GM18907 (cell line): ENCODE results near the gene CAMK2N1.
"Not testable (repeated sequence)": the region's sequence is repeated elsewhere in the genome, so short reads cannot be mapped to it uniquely, and the experiment has no call there.

Experiments used
- ATAC-seq: cut with Tn5 transposase; IDR thresholded peaks from one replicate; pipeline ENCODE4 v1.9.1; 2021; ENCODE audit warnings: mild to moderate bottlenecking, moderate library complexity; ENCODE audit not compliant: unreplicated experiment

CAMK2N1 gene

GRCh38 chr1:20485527-20486456 lies at the start of gene CAMK2N1:
Gene CAMK2N1, minus strand, starts transcription at chr1:20486210. Its CDS starts 831 bp downstream, at chr1:20485379.
- ATAC-seq: no peak

DNA sequence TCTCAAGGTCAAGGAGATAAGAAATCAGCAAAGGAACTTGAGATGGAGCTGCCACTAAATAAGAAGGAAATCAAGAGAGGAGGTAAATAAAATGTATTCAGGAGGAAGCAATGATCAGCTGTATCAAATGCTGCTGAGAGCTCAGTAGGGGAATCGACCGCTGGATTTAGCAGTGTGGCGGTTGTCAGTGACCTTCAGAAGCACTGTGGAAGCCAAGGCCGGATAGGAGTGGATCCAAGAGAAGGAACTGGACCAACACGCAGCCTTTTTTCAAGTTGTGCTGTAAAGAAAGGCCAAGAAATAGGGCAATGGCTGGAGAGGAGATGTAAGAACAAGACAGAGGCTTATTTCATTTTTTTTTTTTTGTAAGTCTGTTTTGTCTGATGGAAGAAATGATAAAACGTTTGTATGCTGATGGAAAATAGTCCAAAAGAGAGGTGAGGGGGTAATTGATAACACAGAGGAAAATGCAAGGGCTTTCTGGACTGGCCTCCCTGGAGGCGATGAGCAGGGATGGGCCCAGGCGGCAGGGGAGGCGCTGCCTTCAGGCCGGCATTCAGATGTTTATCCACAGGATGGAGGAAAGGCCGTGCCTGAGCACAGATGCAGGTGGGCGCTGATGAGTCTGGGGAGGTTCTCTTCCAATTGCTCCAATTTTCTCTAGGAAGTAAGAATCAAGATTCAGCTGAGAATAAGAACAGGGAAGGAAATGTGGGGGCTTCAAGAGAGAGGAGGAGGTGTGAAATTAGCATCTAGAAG lies 48.8 kb upstream of the CAMK2N1 start:
- ATAC-seq: no peak

DNA sequence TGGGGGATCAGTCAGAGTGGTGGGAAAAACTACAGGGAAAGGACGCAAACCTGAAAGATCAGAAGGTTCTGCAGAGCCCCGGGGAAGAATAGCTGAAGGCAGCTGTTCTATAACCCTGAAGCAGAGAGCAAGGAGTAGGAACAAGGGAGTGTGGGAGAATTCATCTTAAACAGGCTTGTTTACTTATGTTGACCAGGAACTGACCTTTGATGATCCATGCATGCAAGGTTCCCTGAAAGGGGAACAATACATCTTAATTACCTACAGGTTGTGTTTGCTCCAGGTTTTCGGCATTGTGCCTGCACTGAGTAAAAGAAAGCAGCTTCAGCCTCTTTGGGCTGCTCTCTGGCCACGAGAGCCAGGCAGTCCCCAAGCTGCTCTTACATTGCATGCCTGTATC lies 47.6 kb upstream of the CAMK2N1 start:
- no peak for ATAC-seq

DNA sequence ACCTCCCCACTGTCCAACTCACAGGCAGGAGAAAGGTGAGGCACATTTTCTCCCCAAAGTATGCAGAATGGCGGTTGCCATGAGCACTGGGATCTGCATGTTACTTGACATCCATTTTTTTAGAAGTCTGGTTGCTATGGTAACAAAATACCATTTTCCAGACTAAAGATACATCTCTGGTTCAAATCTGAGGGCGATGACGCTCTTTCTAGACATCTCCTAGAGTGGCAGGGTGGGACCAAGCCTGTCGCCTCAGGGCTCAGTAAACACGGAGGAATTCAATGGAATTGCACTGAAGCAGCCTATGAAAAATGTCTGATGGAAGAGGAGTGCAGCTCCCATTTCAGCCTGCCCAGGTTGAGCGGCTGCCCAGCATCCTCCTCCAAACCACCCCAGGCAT lies 44.9 kb upstream of the CAMK2N1 start:
- no peak for ATAC-seq

DNA sequence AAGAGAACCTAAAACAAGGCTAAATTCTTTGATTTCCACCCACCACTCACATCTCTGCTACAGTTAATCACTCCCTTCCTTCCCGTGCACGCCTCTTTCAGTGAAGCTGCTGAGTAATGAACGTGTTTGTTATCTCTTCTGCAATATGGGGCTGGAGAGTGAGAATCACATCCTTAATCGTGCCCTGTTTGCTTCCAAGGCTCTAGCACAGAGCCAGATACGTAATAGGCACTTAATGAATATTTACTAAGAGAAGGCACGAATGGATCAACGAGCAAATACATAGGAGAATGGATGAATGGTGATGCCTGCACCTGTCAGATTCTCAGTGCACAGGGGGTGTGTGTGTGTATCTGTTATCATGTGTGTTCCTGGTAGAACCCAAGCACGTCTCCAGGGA lies 44.3 kb upstream of the CAMK2N1 start:
- ATAC-seq: no peak

GRCh38 chr1:20528221-20528620 lies 42.2 kb upstream of the CAMK2N1 start:
- no peak for ATAC-seq

GRCh38 chr1:20526267-20526666 lies 40.3 kb upstream of the CAMK2N1 start:
- ATAC-seq: no peak

DNA sequence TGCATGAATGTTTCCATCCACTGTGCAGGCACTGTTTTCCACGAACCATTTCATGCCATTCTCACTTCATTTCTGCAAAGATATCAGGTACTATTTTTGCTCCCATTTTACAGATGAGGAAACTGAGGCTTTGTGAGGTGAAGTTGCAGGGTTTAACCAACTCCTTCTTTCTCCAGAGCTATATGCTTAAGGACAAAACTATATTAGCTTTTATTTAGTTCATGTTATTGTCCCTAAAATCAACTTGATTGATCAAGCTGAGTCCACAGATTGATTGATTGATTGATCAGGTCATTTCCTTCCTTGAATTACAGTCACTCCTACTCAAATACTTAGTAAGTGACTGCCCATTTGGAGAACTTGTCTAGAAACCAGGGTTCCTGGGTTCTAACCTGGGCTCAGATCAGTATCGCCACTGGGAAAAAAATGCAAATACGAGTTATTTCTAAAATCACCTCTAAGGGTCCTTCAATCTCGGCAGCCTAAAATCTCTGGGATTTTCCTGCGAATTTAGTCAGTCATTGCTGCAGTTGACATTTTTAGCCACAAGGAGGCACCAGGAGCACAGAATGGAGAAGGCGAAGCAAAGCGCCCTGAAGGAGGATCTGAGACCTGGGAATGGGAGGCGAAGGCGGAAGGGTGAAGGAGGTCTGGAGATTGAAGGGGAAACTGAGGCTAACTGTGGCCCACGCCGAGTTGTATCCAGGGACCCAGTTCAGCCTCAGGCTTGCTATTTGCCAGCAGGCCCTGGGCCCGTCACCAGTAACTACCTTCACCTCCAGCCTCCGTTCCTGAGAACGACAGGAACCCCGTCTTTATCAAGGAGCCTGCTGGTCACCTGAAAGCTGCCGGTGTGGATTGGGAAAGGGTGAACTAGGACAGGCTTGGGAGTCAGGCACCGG lies 36.2 kb upstream of the CAMK2N1 start:
- no peak for ATAC-seq

GRCh38 chr1:20519609-20520262 lies 33.7 kb upstream of the CAMK2N1 start:
- ATAC-seq: not testable (repeated sequence)

- ATAC-seq: no peak
Measured at GRCh38 chr1:20511518-20512428, 25.8 kb upstream of the CAMK2N1 start.

- ATAC-seq: no peak
Measured at GRCh38 chr1:20508411-20508771, 22.4 kb upstream of the CAMK2N1 start.

- peak; percentile 91 for ATAC-seq
Measured at GRCh38 chr1:20507564-20508410, 21.8 kb upstream of the CAMK2N1 start, which contains the start of gene MUL1. Gene MUL1, minus strand, starts transcription at chr1:20508151. Its CDS starts 127 bp downstream, at chr1:20508024.

- peak; percentile 27 for ATAC-seq
Measured at GRCh38 chr1:20507248-20507563, 21.2 kb upstream of the CAMK2N1 start.

- ATAC-seq: no peak
Measured at GRCh38 chr1:20505488-20505887, 19.5 kb upstream of the CAMK2N1 start.

DNA sequence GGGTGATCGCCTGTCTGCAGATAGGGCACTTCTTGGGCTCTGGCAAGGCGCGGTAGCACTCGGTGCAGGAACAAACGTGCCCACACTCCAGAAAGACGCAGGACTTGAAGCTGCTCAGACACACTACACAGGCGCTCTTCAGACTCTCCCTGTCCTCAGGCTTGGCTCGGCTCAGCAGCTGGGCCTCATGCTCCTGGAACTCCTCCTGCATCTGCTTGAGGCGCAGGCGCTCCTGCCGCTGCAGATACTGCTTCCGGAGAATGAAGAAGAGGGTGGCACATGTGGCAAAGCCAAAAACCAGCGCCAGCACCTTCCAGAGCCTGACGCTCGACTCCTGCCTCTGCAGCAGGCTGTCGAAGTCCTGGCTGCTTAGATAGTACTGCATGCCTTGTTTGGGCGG lies 14.7 kb upstream of the CAMK2N1 start:
- ATAC-seq: no peak

GRCh38 chr1:20499718-20500117 lies 13.7 kb upstream of the CAMK2N1 start:
- no peak for ATAC-seq

DNA sequence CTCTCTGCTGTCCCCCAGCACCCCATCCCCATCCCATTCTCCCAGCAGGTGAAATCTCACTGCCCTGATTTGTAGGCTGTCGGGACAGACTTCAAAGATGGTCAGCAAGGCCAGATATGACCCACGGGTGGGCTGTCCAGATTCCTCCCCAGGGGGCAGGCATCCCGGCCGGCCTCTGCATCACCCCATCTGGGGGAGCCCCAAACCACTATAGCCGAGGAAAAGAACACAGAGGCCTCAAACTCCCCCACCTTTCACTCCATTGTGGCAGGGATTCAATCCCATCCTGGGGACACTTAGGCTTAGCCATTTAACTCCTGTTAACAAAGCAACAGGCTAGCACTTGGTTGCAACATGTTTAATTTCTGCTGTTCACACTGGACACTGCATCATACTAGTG lies 13.1 kb upstream of the CAMK2N1 start:
- ATAC-seq: no peak

- no peak for ATAC-seq
Measured at GRCh38 chr1:20498116-20498515, 12.1 kb upstream of the CAMK2N1 start.

GRCh38 chr1:20497506-20497905 lies 11.5 kb upstream of the CAMK2N1 start:
- ATAC-seq: no peak
